Gastroesophageal sphincter (tissue), 3 donors: ENCODE data around the gene HPCAL1.

Source experiments
- POLR2A ChIP-seq, 2 donors: fragments of 450-650 bp; IDR thresholded peaks; one replicate each; pipeline ENCODE4 v1.6.1; 2017; ENCODE audit warnings: antibody characterized with exemption in 2 of 2, mild to moderate bottlenecking in 2 of 2, moderate library complexity in 1 of 2
- POLR2AphosphoS5 ChIP-seq: sonication (generic); formaldehyde crosslinking; IDR thresholded peaks from one replicate; pipeline ENCODE4 v1.6.1; 2017; ENCODE audit warnings: antibody characterized with exemption
- TF ChIP-seq, protein P1 (sequence below), 4 experiments: fragments of 200-600 bp in 2 of 4; fragments of 450-650 bp in 2 of 4; sonication (generic) in 1 of 4; IDR thresholded peaks; one replicate each; pipeline ENCODE4 v1.5.1; 2017 to 2019; ENCODE audit warnings: antibody characterized with exemption in 4 of 4, mild to moderate bottlenecking in 2 of 4, moderate library complexity in 2 of 4

DNA sequence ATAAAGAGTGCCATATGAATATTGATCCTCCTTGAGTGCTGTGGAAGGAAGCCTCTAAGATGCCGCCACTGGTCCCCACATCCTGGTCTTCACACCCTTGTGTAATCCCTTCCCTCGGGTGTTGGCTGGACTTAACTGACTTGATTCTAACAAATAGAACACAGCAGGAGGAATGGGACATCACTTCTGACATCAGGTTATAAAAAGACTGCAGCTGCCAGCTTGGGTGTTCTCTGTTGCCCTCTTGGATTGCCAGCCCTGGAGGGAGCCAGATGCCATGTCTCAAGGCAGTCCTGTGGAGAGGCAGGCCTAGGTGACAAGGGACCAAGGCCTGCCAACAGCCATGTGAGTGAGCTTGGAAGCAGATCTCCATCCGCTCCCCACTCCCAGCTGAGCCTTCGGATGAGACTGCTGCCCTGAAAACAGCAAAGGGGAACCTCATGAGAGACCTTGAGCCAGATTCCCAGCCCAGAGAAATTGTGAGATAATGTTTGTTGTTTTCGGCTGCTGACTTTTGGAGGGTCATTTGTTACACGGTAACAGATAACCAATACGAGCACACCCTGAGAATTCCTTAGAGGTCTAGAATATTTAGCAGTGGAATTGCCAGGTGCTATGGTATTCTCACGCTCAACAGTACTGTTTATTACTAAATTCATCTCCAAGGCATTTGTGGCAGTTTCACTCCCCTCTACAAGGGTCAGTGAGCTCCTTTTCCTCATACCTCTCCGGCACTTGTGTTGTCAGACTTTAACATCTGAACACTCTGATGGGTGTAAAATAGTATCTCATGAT, 32.5 kb downstream of the HPCAL1 start:
- TF ChIP-seq, protein P1, sequence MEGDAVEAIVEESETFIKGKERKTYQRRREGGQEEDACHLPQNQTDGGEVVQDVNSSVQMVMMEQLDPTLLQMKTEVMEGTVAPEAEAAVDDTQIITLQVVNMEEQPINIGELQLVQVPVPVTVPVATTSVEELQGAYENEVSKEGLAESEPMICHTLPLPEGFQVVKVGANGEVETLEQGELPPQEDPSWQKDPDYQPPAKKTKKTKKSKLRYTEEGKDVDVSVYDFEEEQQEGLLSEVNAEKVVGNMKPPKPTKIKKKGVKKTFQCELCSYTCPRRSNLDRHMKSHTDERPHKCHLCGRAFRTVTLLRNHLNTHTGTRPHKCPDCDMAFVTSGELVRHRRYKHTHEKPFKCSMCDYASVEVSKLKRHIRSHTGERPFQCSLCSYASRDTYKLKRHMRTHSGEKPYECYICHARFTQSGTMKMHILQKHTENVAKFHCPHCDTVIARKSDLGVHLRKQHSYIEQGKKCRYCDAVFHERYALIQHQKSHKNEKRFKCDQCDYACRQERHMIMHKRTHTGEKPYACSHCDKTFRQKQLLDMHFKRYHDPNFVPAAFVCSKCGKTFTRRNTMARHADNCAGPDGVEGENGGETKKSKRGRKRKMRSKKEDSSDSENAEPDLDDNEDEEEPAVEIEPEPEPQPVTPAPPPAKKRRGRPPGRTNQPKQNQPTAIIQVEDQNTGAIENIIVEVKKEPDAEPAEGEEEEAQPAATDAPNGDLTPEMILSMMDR (IDR thresholded peaks at IDR 0.05): no peak
- no peak for TF ChIP-seq POLR2A (IDR thresholded peaks at IDR 0.05)
- TF ChIP-seq POLR2AphosphoS5: no peak
